AG09309 (cell line): Measurements from ENCODE around the gene IL1R2.

Experiments used
- DNase-seq: peaks from one replicate; pipeline ENCODE4 v3.0.0-alpha.2; 2010; ENCODE audit warnings: low read depth
- H3K4me3 ChIP-seq: 2 replicates; pipeline ENCODE4 v1.5.1; 2011; ENCODE audit warnings: mild to moderate bottlenecking, low read depth, low read length, moderate library complexity; ENCODE audit not compliant: control insufficient read depth
- CTCF ChIP-seq: IDR thresholded peaks from 2 replicates; pipeline ENCODE4 v1.5.1; 2011; ENCODE audit warnings: mild to moderate bottlenecking, low read depth, low read length, inconsistent platforms; ENCODE audit not compliant: insufficient read depth, control insufficient read depth; ENCODE audit errors: missing control alignments

The IL1R2 gene

DNA sequence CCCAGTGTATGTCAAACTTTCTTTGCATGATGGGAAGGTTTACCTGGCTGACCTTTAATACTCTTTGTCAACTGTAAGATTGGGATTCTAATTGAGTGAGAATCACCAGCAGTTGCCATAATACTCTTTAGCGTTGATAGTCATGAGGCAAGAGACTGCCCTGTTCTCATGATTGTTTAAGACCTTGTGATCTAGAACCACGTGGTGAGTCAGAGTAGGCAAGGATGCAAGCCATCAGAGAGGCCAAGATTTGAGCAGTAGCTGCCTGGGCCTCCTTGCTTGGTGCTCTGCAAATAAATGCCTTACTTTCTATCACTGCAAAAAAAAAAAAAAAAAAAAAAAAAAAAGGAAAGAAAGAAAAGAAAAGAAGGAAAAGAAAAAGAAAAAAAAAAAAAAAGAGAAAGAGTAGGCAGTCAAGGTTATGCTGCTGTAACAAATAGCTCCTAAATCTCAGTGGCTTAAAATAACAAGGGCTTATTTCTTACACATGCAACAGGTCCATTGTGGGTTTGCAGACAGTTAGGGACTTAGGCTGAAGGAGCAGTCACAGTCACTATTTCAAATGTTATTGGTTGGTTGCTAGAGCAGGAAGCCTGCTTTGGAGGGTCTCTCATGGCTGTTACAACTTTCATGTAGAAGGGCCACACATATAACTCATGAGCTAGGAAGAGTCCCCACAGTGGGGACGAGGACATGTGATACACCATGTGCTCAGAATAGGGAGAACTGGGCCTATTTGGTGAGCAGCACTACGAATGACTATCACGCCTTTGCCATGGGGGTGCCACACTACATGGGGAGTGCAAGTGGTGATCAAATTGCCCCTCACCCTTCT lies 21.7 kb downstream of the IL1R2 start:
- TF ChIP-seq CTCF = no peak
- DNase-seq = no peak
- no peak overlapping the region for H3K4me3 ChIP-seq

DNA sequence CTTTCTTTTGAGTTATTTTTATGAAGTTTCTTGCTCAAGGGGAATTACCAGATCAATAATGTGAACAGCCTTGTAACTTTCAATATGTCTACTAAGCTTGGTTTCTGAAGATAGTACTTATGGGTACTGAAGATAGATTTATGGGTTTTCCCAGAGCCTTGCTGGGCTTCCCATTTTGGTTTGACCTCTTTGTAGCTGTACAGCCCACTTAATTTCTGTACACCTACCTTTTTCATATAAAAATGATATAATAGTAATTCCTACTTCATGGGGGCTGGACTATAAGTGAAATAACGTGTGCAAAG lies 22.2 kb downstream of the IL1R2 start:
- DNase-seq = no peak
- no peak overlapping the region for H3K4me3 ChIP-seq
- no peak for TF ChIP-seq CTCF

- DNase-seq = no peak
- H3K4me3 ChIP-seq = no peak overlapping the region
- no peak for TF ChIP-seq CTCF
Observed at GRCh38 chr2:102015399-102015798, 23.6 kb downstream of the IL1R2 start.

GRCh38 chr2:102016399-102016955 lies 24.7 kb downstream of the IL1R2 start:
- no peak overlapping the region for H3K4me3 ChIP-seq
- no peak for DNase-seq
- TF ChIP-seq CTCF = no peak

DNA sequence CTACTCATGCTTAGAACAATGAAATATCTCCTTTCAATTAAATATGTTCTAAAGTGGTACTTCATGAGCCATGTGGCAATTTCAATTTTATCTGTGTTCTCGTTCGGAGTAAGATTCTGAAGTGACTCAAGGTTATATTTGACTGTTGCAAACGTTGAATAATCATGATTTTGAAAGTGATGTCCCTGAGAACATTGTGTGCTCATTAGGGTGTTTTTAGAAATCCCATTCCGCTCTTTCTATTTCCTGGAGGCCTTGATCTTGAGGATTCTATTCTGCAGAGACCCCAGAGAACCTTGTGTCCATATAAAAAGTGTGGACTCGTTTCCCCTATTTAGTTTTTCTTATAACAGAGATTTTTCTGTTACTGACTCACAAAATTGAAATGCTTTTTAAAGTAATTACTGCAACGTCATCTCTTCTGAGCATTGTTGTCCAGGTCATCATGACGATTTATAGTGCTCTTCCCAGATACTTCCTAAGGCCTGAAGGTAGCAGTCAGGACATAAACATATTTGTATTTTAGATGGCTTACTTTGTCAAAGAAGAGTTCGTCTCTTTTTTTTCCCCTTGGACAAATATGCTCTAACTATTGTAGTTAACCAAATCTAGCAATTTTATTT lies 27.2 kb downstream of the IL1R2 start:
- no peak overlapping the region for H3K4me3 ChIP-seq
- DNase-seq = no peak
- no peak for TF ChIP-seq CTCF

DNA sequence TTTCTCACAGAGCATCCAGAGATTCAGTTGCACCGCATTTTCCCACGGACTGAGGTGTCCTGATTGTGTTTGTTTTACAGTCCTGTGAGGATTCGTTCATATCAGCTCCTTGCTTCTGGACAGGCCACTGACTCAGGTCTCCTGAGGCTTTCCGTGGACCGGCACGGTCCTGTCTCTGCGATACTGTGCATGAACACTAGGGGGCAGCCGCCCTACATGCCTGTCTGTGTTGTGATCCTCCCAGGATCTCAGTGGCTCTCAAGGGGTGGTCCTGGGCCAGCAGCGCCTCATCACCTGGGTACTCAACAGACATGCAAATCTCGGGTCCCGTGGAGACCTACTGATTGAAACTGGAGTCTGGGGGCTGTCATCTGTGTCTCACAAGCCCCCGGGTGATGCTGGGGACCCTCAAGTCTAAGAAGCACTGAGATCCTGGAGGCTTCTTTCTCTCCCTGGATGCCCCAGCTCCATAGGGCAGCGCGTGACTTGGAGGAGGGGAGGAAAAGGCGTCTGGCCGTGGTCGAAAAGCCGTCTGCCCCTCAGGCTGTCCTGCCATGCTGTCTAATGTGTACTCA lies 28.9 kb downstream of the IL1R2 start:
- H3K4me3 ChIP-seq = no peak overlapping the region
- no peak for DNase-seq
- peak; percentile 98 for TF ChIP-seq CTCF
